Activated naive CD8-positive, alpha-beta T cell treated with anti-CD3 and anti-CD28 coated beads, Interleukin-2, amount 50 U/mL, for 16 hours (primary cell): ENCODE data around the gene SWT1.
"Not testable (repeated sequence)": the region's sequence is repeated elsewhere in the genome, so short reads cannot be mapped to it uniquely, and the experiment has no call there.

Experiments used
- DNase-seq: peaks from one replicate; pipeline ENCODE4 v3.0.0-alpha.2; 2020; ENCODE audit warnings: low read depth, low spot score

SWT1 gene

GRCh38 chr1:185249563-185249962 lies 92.6 kb downstream of the SWT1 start:
- no peak for DNase-seq

- no peak for DNase-seq
Observed at GRCh38 chr1:185250063-185250462, 93.1 kb downstream of the SWT1 start.

GRCh38 chr1:185251928-185252327 lies 95.0 kb downstream of the SWT1 start:
- DNase-seq = not testable (repeated sequence)

- not testable (repeated sequence) for DNase-seq
Observed at GRCh38 chr1:185252404-185252803, 95.4 kb downstream of the SWT1 start.

- not testable (repeated sequence) for DNase-seq
Observed at GRCh38 chr1:185255595-185255994, 98.6 kb downstream of the SWT1 start.

- DNase-seq = not testable (repeated sequence)
Observed at GRCh38 chr1:185257116-185257949, 100.4 kb downstream of the SWT1 start.

- DNase-seq = no peak
Observed at GRCh38 chr1:185257950-185258208, 100.9 kb downstream of the SWT1 start.

GRCh38 chr1:185258676-185259075 lies 101.7 kb downstream of the SWT1 start:
- DNase-seq = no peak

GRCh38 chr1:185260611-185261010 lies 103.6 kb downstream of the SWT1 start:
- no peak for DNase-seq

GRCh38 chr1:185262151-185262550 lies 105.2 kb downstream of the SWT1 start:
- DNase-seq = no peak

- no peak for DNase-seq
Observed at GRCh38 chr1:185263292-185263691, 106.3 kb downstream of the SWT1 start.

- no peak for DNase-seq
Observed at GRCh38 chr1:185263780-185264179, 106.8 kb downstream of the SWT1 start.

- no peak for DNase-seq
Observed at GRCh38 chr1:185265314-185265713, 108.3 kb downstream of the SWT1 start.

- DNase-seq = no peak
Observed at GRCh38 chr1:185267301-185267700, 110.3 kb downstream of the SWT1 start.

- DNase-seq = no peak
Observed at GRCh38 chr1:185267701-185268100, 110.7 kb downstream of the SWT1 start.

- no peak for DNase-seq
Observed at GRCh38 chr1:185268352-185268751, 111.4 kb downstream of the SWT1 start.

GRCh38 chr1:185271921-185272320 lies 115.0 kb downstream of the SWT1 start:
- DNase-seq = no peak

GRCh38 chr1:185279571-185279970 lies 122.6 kb downstream of the SWT1 start:
- DNase-seq = no peak

- no peak for DNase-seq
Observed at GRCh38 chr1:185280589-185280988, 123.6 kb downstream of the SWT1 start.

GRCh38 chr1:185281245-185281644 lies 124.3 kb downstream of the SWT1 start:
- DNase-seq = no peak

GRCh38 chr1:185284116-185284515 lies 127.1 kb downstream of the SWT1 start:
- DNase-seq = no peak

GRCh38 chr1:185284533-185285276 lies 127.7 kb downstream of the SWT1 start:
- DNase-seq = no peak

GRCh38 chr1:185287451-185287850 lies 130.5 kb downstream of the SWT1 start:
- DNase-seq = no peak
